Mesendoderm (in vitro differentiated cells): Measurements from ENCODE around the gene LCA5. TPM values are rescaled to one million over a fixed set of nuclear protein-coding genes. Genes with fewer than 3 reads are reported as not detected.

Source experiments
- small RNA-seq: library from polyadenylated mRNA; stranded (forward); fragments of <200 nt; extraction: miRNeasy Mini kit (QIAGEN cat#:217004); gene quantifications from one replicate; pipeline ENCODE3, GENCODE V24; 2013; ENCODE audit not compliant: insufficient read depth

The LCA5 gene

Small RNA genes within 50 kb of the gene (small RNA-seq; reads per million reads assigned to genes)
- gene DBIP1: not detected
